ENCODE results near the gene POT1. TPM values are rescaled to one million over a fixed set of nuclear protein-coding genes. Genes with fewer than 3 reads are reported as not detected.

Gene POT1
- total RNA-seq, 1 experiment from 2014 or later: 20.9 TPM

- no TSS peak for BruUV-seq (replicated peaks)
- no peak overlapping the region for H3K27ac ChIP-seq (ENCODE audit: low read length)
- H3K9me3 ChIP-seq (ENCODE audit: control insufficient read depth, insufficient read depth, low read depth, low read length): no peaks in the 10 kb centered on the region
- H3K36me3 ChIP-seq (ENCODE audit: control insufficient read depth, insufficient read depth, low read length): no peaks in the 10 kb centered on the region
- DNase-seq (ENCODE audit: low read depth, low spot score) (no peak), ATAC-seq (no peak)
- H3K27me3 ChIP-seq (ENCODE audit: control insufficient read depth, insufficient read depth, low read length): no peaks in the 10 kb centered on the region
- H3K4me3 ChIP-seq (ENCODE audit: low read depth in 2 of 2, low read length in 2 of 2): no peak overlapping the region
- in situ Hi-C loops (cut with HindIII; ENCODE audit: low pct_unique_long_range_greater_than_20kb, low sequenced_read_pairs): no loop called here
- TF ChIP-seq CTCF (IDR thresholded peaks at IDR 0.05) (no peak), REST (IDR thresholded peaks at IDR 0.05; ENCODE audit: insufficient read depth in 1 of 2, low read depth in 2 of 2, low read length in 1 of 2) (no peak), POLR2AphosphoS5 (IDR thresholded peaks at IDR 0.05; ENCODE audit: low read depth, low read length) (no peak)
- ChIA-PET CTCF (no interaction called here), POLR2A (no interaction called here)
- intact Hi-C loops (cut with micrococcal nuclease; ENCODE audit: unreplicated experiment): no loop called here
- no peaks in the 10 kb centered on the region for H3K4me1 ChIP-seq (ENCODE audit: control insufficient read depth, insufficient read depth, low read length)
Measured at GRCh38 chr7:124796771-124797170, 132.9 kb downstream of the POT1 start.

- no peaks in the 10 kb centered on the region for H3K36me3 ChIP-seq (ENCODE audit: control insufficient read depth, insufficient read depth, low read length)
- BruUV-seq (replicated peaks): no TSS peak
- intact Hi-C loops (cut with micrococcal nuclease; ENCODE audit: unreplicated experiment): no loop called here
- H3K4me1 ChIP-seq (ENCODE audit: control insufficient read depth, insufficient read depth, low read length): no peaks in the 10 kb centered on the region
- ChIA-PET CTCF (no interaction called here), POLR2A (no interaction called here)
- no peak for TF ChIP-seq CTCF (IDR thresholded peaks at IDR 0.05)
- no peak for TF ChIP-seq POLR2AphosphoS5 (IDR thresholded peaks at IDR 0.05; ENCODE audit: low read depth, low read length)
- TF ChIP-seq TCF7L2 (IDR thresholded peaks at IDR 0.05; ENCODE audit: low read depth, low read length): no peak
- TF ChIP-seq SIN3A (IDR thresholded peaks at IDR 0.05; ENCODE audit: borderline replicate concordance, insufficient read depth, low read depth, low read length): no peak
- TF ChIP-seq REST (IDR thresholded peaks at IDR 0.05; ENCODE audit: insufficient read depth in 1 of 2, low read depth in 2 of 2, low read length in 1 of 2): no peak
- no peak overlapping the region for H3K27ac ChIP-seq (ENCODE audit: low read length)
- ATAC-seq: no peak
- in situ Hi-C loops (cut with HindIII; ENCODE audit: low pct_unique_long_range_greater_than_20kb, low sequenced_read_pairs): no loop called here
- H3K9me3 ChIP-seq (ENCODE audit: control insufficient read depth, insufficient read depth, low read depth, low read length): no peaks in the 10 kb centered on the region
- no peak for DNase-seq (ENCODE audit: low read depth, low spot score)
- H3K4me3 ChIP-seq (ENCODE audit: low read depth in 2 of 2, low read length in 2 of 2): no peak overlapping the region
- peaks cover 2% of the 10 kb centered on the region; the same call in 1 of the 2 replicates for H3K27me3 ChIP-seq (ENCODE audit: control insufficient read depth, insufficient read depth, low read length)
Measured at GRCh38 chr7:124792696-124793095, 136.9 kb downstream of the POT1 start.

Data from Panc1 (cell line).